GM18858 (cell line): ENCODE measurements around the gene JMJD7.

Source experiments
- ATAC-seq: cut with Tn5 transposase; IDR thresholded peaks from one replicate; pipeline ENCODE4 v1.9.1; 2021; ENCODE audit not compliant: unreplicated experiment

The JMJD7 gene

DNA sequence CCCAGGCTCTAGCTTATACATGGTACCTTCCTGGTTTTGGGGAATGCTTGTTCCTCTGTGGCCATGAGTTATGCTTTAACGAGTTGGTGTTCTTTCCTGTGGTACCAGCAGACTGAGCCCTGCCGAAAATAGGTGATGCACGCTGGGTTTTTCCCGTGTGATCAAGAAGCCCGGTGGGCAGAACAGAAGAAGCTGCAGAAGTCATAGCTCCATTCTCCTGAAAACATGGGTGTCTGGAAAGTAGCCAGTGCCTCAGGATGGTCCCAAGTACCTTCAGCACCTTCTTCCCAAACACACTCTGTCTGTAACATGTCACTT, 28.4 kb upstream of the JMJD7 start:
- no peak for ATAC-seq

DNA sequence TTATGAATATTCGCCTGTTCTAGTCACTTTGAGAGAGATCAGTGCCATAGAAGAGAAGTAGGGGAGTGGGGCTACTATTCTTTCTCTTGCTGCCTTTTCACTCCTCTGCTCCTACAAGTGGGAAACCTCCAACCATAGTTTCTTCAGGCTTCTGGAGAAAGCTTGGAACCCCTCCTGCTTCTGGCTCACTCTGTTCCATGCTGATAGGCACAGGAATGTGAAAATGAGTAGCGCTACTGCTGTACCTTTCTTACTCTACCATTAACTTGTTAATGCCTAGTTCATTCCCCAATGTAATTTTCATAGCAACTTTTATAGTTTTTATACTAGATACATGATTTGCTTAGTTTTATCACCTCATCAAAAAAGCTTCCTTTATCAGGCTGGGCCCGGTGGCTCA, 26.7 kb upstream of the JMJD7 start:
- ATAC-seq, result no peak

- ATAC-seq, result no peak
Measured at GRCh38 chr15:41801850-41802455, 25.9 kb upstream of the JMJD7 start.

DNA sequence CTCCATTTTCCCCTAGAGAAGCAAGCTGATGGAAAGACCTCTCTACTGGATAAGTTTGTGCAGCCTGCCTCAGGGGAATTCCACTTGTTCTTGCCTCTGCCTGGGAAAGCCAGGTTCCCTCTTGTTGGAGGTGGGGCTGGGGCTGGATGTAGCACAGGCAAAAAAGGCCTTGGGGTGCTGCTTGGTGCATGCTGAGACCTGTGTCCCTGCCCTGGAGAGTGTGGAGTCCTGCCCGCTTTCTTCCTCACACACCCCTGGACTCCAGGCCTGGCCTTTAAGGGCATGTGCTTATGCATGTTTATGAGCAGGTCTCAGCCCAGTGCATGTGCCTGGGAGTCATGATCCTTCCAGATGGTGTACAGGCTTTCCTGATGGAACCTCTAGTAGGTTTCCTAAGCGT, 23.5 kb upstream of the JMJD7 start:
- no peak for ATAC-seq

DNA sequence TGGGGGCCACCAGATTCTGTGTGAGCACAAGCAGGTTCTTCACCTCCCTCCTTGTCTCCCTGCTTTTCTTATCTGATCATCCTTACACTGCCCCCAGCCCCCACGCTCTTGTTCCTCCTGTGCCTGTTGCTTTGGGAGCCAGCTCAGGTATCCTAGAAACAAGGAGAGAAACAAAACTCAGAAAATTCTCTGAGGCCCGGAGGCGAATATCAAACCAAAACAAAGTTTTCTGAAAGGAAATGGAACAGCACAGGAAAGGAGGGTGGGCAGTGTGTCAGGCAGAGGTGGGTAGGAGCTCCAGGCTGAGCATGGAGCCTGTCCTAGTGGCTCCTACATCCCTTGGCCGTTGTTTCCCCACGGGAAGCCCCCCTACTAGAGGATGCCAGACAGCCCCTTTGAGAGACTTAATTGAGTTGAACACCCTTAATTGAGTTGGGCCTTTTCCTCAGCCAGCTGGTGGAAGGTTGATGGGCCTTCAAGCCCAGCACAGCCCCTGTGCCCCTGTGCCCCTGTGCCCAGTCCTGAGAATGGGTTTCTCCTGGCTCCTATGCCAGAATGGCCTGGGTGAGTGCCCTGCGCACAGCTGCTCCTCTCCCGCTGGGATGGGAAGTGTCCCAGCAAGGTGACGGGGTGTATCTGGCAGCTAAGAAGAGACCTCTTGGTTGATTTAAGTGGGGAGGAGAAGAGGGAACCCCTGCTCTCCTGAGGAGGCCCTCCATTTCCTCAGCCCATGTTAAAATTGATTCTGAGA, 22.8 kb upstream of the JMJD7 start:
- ATAC-seq, result no peak

DNA sequence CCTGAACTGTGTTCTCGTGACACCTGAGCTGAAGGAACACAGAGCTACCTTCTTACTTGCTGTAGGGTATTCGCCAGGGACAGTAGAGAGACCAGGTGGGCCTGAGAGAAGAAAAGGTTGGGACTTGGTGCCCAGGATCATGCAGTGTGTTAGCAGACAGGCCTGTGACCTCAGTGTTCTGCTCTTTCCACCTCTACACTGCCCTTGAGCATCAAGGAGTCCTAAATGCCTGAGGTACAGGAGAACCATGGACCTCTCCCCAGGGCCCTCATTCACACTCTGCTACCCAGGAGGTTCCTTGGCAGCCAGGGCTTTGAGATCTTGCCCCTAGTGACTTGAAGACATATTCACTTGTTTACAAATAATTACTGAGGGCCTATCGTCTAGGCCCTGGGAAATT, 22.2 kb upstream of the JMJD7 start:
- no peak for ATAC-seq

GRCh38 chr15:41806291-41807181, 21.4 kb upstream of the JMJD7 start:
- no peak for ATAC-seq

GRCh38 chr15:41809121-41809520, 18.8 kb upstream of the JMJD7 start:
- ATAC-seq, result no peak

DNA sequence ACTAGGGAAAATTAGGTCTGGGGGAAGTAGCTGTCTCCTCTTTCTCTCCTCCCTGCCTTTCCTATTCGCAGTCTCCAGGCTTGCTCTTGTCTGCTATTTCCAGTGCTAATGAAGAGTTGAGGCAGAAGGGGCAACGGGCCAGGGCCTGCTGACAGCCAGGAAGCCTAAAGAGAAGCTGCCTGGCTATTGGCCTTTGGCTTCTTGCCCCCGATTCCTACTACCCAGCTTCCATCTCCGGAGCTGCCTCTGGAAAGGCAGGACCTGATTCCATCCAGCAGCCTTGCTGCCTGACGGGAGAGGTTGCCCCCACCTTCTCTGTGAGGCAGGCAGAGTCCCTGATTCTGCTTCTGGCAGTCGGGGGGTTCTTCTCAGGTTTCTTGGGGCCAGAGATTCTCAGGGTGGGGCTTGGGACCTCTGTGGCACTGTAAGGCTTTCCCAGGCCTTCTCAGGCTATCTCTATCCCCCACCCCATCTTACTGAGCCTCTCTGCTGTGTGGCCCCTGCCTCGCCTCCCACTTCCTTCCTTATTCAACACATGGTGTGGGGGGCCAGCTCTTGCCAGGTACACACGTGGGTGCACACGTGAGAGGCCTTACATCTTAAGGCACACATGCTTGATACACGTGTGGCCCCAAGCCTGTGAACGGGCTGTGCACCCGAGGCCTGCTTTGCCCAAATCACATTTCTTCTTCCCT, 18.2 kb upstream of the JMJD7 start:
- no peak for ATAC-seq

DNA sequence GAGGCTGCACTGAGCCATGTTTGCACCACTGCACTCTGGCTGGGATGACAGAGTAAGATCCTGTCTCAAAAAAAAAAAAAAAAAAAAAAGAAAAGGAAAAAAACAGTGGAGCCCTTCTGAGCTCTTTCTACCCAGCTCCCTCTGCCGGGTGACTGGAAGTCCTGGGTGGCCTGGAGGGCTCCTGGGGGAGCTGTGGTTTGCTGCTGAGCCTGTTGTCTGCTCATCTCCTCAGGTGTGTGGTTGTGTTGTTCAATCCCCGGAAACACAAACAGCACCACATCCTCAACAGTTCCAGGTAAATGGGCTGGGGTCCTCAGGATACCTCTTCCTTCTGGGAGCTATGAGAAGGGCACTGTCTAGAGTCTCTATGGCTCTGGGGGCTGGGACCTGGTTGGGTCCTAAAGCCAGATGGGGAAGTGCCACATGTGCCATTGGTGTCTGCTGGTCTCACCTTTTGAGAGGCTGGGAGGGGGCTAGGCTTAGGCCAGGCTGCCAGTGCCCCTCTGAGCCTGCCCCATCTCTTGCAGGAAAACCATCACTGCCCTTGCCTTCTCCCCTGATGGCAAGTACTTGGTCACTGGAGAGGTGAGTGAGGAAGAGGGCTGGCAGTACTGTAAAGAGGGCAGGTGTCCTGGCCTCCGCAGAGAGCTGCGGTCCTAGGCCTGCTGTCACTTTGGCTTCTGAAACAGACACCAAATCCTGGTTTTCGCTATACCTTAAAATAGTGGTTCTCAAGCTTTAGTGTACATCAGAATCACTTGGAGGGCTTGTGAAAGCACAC, 17.1 kb upstream of the JMJD7 start:
- ATAC-seq, result no peak

- ATAC-seq, result no peak
Measured at GRCh38 chr15:41811432-41812195, 16.3 kb upstream of the JMJD7 start.

DNA sequence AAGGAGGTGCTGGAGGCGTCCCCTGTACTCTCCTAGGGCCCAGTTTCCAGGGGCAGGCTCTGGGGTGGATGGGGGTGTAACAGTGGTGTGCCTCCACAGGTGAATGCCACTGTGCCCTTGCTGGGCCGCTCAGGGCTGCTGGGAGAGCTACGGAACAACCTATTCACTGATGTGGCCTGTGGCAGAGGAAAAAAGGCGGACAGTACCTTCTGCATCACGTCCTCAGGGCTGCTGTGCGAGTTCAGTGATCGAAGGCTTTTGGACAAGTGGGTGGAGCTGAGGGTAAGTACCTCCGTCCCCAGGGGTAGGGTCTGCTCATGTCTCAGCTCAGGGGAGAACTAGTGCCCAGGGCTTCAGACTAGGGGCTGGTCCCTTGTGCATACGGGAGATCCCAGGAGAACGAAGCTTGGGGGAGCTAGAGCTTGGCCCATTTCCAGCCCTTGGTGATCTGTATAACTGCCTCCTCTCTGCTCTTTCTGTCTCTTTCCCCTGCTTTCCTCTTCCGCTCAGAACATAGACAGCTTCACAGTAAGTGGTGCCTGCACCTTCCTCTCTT, 15.0 kb upstream of the JMJD7 start:
- ATAC-seq, result no peak

DNA sequence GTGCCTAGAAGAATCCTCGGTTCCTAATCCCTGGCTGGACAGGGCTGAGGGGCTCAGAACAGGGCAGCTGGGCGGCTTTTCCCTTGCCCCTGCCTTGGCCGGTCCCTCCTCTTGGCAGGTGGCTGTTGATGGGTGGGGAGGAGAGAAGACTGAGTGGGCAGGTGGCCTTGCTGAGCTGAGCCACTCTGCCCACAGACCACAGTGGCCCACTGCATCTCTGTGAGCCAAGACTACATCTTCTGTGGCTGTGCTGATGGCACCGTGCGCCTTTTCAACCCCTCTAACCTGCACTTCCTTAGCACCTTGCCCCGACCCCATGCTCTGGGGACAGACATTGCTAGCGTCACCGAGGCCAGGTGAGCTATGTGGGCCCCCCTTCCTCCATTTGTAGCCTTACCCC, 14.5 kb upstream of the JMJD7 start:
- ATAC-seq, result no peak

GRCh38 chr15:41814534-41814933, 13.4 kb upstream of the JMJD7 start:
- ATAC-seq, result no peak

DNA sequence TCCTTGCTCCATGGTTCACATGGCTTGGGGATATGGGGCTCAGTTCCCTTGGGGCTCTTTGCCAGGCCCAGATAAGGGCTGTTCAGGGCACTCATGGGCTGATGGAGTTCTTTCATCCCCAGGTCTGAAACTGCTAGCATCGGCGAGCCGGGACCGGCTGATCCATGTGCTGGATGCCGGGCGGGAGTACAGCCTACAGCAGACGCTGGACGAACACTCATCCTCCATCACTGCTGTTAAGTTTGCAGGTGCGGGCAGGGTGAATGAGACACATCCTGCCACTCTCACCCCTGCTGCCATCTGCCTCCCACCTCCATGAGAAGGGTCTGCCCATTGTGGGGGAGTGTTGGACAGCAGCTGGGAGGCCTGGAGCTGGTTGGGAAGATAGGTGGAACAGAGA, 11.1 kb upstream of the JMJD7 start:
- ATAC-seq, result no peak

DNA sequence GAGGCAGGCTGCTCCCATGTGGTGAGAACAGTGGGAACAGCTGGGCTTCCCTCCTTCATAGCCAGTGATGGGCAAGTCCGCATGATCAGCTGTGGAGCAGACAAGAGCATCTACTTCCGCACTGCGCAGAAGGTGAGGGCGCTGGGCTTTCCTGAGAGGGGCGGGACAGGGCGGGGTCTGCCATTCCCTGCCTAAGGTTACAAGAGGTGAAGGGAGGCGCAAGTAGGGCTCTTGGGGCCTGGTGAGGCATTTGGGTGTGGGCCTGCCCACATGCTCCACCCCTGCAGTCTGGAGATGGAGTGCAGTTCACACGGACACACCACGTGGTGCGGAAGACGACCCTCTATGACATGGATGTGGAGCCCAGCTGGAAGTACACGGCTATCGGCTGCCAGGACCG, 10.6 kb upstream of the JMJD7 start:
- ATAC-seq, result no peak

DNA sequence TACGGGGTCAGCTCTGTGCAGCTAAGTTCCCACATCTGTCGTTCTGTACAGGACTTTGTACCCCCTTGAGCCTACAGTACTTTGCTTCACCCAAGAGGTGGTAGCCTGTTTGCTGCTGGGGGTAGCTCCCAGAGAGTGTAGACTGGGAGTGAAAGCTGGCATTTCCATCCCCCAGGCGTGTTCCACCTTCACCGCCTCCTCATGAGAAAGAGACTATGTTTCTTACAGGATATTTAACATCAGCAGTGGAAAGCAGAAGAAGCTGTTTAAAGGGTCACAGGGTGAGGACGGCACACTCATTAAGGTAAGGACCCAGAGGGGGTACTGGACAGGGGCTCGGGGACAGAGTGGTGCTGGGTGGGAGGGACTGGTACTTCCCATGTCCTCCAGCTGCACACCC, 10.1 kb upstream of the JMJD7 start:
- ATAC-seq, result no peak

GRCh38 chr15:41819455-41820050, 8.3 kb upstream of the JMJD7 start:
- no peak for ATAC-seq

DNA sequence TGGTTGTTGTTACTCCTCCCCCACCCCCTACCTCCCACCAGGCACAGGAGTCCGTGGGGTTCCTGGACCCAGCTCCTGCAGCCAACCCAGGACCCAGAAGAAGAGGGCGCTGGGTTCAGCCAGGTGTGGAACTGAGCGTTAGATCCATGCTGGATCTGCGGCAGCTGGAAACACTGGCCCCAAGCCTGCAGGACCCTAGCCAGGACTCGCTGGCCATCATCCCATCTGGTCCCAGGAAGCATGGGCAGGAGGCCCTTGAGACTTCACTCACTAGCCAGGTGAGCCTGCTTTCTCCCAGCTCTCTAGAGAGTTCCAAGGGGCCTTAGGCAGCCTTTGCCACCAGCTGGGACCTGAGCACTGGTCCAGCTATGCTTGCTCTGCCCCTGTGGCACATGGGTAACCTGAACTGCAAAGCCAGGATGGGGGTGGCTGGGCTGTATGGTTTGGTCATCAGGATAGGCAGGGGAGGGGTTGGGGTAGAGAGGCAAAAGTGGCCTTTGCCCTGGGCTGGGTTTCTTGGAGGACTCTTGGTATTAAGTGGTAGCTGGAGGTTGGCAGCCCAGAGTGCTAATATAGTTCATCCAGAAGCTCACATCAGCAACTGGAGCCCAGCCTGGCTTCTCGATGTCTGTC, 7.0 kb upstream of the JMJD7 start:
- ATAC-seq, result no peak
